Epithelial cell of esophagus (primary cell): ENCODE measurements around the gene SMC4.

Source experiments
- DNase-seq: peaks from one replicate; pipeline ENCODE4 v3.0.0; 2010; ENCODE audit warnings: low read depth
- H3K4me3 ChIP-seq: 2 replicates; pipeline ENCODE4 v1.5.1; 2011; ENCODE audit warnings: mild to moderate bottlenecking, low read length, control low read depth
- CTCF ChIP-seq: IDR thresholded peaks from 2 replicates; pipeline ENCODE4 v1.5.1; 2011; ENCODE audit warnings: low read depth, mild to moderate bottlenecking, low read length, control low read depth, inconsistent platforms; ENCODE audit not compliant: insufficient read depth; ENCODE audit errors: missing control alignments

SMC4 gene

GRCh38 chr3:160372780-160373179 lies 26.7 kb upstream of the SMC4 start:
- no peak for TF ChIP-seq CTCF
- H3K4me3 ChIP-seq = no peak overlapping the region
- no peak for DNase-seq

GRCh38 chr3:160373655-160374054 lies 25.8 kb upstream of the SMC4 start:
- no peak overlapping the region for H3K4me3 ChIP-seq
- no peak for TF ChIP-seq CTCF
- DNase-seq = no peak

GRCh38 chr3:160374472-160374871 lies 25.0 kb upstream of the SMC4 start:
- DNase-seq = no peak
- no peak for TF ChIP-seq CTCF
- H3K4me3 ChIP-seq = no peak overlapping the region

- no peak for TF ChIP-seq CTCF
- no peak for DNase-seq
- no peak overlapping the region for H3K4me3 ChIP-seq
Measured at GRCh38 chr3:160374925-160375324, 24.5 kb upstream of the SMC4 start.

- H3K4me3 ChIP-seq = no peak overlapping the region
- DNase-seq = no peak
- TF ChIP-seq CTCF = no peak
Measured at GRCh38 chr3:160376681-160377080, 22.8 kb upstream of the SMC4 start.

GRCh38 chr3:160378331-160379109 lies 20.9 kb upstream of the SMC4 start:
- TF ChIP-seq CTCF = no peak
- no peak overlapping the region for H3K4me3 ChIP-seq
- no peak for DNase-seq

GRCh38 chr3:160379628-160380214 lies 19.7 kb upstream of the SMC4 start:
- no peak overlapping the region for H3K4me3 ChIP-seq
- no peak for DNase-seq
- no peak for TF ChIP-seq CTCF
